ENCODE data around the gene CTNNA3.

DNA sequence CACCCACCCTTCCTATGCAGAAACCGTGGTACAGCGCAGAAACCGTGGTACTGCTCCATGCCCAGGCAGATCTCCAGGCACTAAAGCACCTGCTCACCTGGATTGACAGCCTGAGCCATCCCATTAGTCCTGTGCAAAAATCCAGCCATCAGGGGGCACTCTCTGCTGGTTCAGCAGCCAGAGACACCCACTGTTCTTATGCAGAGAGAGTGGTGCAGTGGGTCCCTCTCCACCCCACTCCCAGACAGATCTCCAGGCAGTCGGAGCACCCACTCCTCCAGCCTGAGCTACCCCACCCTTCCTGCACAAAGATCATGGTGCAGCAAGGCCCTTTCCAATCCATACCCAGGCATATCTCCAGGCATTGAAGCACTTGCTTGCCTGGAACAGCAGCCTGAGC, 219.8 kb downstream of the CTNNA3 start:
- TF ChIP-seq, protein P1, sequence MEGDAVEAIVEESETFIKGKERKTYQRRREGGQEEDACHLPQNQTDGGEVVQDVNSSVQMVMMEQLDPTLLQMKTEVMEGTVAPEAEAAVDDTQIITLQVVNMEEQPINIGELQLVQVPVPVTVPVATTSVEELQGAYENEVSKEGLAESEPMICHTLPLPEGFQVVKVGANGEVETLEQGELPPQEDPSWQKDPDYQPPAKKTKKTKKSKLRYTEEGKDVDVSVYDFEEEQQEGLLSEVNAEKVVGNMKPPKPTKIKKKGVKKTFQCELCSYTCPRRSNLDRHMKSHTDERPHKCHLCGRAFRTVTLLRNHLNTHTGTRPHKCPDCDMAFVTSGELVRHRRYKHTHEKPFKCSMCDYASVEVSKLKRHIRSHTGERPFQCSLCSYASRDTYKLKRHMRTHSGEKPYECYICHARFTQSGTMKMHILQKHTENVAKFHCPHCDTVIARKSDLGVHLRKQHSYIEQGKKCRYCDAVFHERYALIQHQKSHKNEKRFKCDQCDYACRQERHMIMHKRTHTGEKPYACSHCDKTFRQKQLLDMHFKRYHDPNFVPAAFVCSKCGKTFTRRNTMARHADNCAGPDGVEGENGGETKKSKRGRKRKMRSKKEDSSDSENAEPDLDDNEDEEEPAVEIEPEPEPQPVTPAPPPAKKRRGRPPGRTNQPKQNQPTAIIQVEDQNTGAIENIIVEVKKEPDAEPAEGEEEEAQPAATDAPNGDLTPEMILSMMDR (conservative IDR thresholded peaks at IDR 0.05 in 1 of 2, IDR thresholded peaks at IDR 0.05 in 1 of 2; ENCODE audit: extremely low read depth in 1 of 2, insufficient read depth in 1 of 2, low read depth in 1 of 2, low read length in 2 of 2): no peak
- TF ChIP-seq EZH2 (IDR thresholded peaks at IDR 0.05; ENCODE audit: borderline replicate concordance, low read length): no peak

Measured in mammary epithelial cell (primary cell).